GM10847 (cell line): ENCODE results near the gene IMP3.

ENCODE experiments used
- POLR2A ChIP-seq: IDR thresholded peaks from 2 replicates; pipeline ENCODE4 v1.6.1; 2011; ENCODE audit not compliant: insufficient read length; ENCODE audit errors: extremely low read depth

Gene IMP3

DNA sequence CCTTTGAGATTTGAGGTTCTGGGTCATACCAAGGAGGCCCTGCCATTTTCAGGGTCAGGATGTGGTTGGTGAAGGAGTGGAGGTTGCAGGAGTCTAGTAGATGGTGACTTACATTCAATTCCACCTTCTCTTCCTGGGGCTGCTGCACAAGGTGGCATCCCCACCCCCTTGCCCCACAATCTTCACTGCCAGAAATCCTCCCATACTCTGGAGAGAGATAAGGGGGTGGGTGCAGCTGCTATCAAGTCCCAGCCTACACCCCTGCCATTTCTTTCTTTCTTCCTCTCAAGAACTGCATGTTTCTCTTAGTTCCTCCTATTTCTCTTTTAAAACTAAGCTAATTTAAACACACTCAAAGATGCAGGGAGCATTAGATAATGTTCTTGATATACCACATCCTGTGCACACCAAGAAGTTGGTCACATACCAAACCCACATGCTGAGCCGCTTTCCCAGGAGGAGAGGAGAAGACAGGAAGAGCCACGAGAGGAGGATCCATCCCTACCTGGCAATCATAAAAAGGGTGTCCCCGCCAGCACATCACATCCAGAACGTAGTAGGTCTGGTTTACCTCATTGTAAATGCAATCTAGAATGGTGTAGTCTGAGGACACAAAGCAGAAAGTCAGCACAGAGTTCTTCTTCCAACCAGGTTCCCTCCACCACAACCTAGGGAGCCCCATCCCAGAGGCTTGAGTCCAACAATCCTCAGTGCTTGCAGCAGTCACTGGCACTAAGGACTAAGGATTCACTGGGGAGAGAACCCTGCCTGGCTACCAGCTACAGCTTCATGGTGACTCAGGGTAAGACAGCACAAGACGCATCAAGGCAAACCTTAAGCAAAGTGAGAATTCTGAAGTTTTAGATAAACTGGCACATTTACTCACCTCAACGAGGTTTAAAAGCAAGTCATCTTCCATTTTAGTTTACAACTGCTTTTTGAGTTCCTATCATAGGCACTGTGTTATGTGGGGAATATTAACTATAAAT is 33.0 kb downstream of the IMP3 start:
- no peak for TF ChIP-seq POLR2A

DNA sequence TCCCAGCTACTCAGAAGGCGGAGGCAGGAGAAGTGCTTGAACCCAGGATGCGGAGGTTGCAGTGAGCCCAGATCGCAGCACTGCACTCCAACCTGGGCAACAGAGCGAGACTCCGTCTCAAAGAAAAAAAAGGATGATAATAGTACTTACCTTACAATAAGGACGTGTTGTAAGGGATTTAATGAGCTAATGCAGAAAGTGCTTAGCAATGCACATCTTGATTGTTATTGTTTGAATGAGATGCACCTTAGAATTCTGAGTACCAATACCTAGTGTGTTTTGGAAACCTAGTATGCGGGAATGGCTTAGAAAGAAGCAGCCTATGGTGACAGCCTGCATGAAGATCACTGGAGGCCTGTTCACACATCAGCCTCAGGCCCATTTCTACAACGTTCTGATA is 34.0 kb downstream of the IMP3 start:
- no peak for TF ChIP-seq POLR2A

DNA sequence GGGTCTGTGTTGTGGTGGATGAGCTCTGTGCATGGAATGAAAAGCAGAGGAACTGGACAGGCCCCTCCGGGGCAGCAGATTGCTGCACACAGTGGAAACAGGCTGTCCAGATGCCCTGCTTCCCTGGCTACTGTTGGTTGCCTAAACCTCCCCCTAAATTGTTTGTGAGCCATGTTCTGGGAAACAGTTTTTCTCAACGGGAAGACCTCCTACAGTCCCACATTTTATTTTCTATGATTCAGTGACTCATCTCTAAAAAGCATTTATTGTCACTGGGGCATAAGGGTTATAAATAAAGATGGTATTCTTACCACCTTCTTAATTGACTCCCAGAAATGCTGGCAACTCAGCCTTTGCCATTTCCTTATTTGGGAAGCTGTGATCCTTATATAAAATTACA is 40.6 kb downstream of the IMP3 start:
- TF ChIP-seq POLR2A: no peak

DNA sequence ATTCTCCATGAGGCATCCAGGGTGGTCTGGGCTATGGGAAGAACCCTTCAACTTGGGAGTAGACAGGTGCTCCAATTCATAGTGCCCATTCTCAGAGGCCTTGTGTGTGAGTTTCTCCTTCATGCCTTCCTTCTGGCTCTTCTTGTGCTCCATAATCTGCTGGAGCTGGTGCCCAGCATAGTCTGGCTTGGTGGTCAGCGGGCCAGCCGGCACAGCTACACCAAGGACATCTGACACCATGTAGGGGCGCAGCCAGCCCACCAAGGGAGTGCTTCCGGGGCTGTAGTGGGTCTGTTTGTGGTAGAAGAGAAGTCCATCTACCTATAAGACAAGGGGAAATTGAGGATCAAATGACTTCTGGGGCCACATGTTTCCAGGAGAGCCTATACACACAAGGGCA is 41.7 kb downstream of the IMP3 start:
- no peak for TF ChIP-seq POLR2A

DNA sequence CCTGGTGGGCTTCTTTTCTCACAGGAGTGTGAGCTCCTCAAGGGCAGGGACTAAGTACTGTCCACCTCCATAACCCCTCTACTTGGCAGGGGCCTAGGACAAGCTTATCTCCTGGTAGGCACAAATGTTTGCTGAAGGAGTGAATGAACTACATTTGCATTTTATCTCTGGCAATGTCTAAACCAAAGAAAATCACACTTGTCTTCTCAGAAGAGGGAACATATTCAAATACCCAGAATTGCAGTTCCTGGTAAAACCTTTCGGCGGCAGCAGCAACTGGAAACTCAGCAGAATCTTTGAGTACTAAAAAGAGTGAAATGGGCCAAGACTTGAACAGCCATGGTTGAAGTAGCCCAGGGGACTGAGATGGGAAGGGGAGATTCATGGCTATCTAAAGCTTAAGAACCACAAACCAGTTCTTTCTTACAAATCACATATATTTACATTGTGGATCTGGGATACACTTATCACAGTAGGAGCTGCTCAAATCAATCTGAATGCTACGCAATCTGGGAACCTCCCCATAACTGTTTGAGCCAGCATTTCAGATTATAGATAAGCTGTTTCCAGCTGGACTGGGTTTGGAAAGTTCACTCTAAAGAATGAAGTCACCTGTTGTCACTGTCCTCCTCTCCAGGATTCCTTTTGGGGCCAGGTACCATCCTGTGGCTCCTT is 42.2 kb downstream of the IMP3 start:
- no peak for TF ChIP-seq POLR2A

DNA sequence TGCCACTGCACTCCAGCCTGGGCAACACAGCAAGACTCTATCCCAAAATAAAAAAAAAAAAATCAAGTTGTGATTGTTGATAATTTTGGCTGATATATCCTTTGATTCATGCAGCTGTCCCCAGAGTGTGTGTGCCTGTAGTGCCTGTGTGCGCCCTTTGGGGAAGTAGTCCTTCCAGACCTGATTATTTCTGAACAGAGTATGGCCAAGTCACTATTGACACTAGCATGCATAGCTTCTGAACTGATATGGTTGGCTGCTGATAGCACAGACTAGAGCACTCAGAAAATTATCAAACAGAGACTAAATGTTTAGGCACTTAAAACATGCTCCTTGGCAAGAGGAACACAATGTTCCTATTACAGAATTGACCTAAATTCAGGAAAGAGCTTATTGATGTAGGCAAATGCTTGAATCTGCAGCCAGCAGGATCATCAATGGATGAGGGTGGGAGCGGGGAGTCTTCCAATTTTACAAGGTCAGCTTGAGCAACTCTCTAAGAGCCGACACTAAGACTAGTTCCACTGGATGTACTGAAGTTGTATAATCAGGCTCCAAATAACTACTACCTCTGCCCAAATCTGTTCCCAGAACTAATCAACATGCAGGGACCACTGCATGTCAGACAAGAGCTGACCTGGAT is 43.2 kb downstream of the IMP3 start:
- TF ChIP-seq POLR2A: no peak

DNA sequence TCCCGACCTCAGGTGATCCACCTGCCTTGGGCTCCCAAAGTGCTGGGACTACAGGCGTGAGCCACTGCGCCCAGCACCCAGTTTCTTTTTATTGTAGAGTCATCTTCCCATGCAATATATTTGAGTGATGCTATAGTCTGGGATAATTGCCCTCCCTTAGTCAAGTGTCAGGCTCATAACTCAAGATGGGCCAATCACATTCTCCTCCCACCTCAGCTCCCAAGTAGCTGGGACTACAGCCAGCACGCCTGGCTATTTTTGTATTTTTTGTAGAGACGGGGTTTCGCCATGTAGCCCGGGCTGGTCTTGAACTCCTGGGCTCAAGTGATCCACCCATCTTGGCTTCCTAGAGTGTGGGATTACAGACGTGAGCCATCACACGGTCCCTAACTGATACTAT is 45.7 kb downstream of the IMP3 start:
- TF ChIP-seq POLR2A: no peak

DNA sequence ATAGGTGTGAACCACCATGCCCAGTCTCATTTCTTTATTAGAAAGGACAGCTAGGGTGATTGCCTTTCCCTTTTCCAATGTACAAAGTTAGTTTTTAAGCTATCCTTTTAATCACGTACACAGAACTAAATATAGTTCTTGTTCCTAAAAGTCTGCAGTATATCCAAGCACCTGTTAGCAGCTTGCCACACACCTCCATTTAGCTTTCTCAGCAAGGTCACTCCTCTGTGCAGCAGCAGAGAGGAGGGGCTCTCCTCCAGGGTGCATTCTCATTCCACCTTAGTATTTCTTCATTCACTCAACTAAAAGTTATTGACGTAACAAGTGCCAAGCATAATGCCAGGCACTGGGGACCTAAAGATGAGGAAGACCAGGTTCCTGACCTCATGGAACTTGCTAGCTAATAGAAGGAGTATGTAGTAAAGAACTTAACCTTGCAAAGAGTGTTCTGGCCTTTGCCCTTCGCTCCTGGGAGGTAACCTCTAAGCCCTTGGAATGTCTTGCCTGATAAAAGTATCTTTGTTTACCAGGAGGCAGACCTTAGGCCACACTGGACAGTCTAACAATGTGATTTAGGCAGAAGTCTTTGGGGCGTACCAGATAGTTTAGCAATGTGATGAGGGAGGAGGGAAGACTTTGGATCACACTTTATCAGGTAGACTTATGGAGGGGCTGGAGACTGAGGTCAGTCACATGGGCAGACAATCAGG is 48.2 kb downstream of the IMP3 start:
- TF ChIP-seq POLR2A: no peak

DNA sequence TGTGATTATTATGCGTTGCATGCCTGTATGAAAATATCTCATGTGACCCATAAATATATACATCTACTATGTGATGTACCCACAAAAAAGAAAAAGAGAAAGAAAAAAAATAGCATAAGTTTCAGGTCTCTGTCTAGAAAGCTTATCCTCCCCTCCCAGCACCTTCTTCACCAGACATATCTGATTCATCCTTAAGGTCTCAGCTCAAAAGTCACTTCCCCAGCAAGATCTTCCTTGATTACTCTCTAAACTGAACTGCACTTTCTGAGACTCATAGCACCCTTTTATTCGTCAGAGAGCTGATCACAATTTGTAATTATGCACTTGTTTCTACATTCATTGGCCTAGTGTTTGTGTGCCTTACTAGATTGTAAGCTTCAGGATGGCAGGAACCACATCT is 49.8 kb downstream of the IMP3 start:
- TF ChIP-seq POLR2A: no peak
